ENCODE results near the gene MINDY4B.

The MINDY4B gene

GRCh38 chr3:150905339-150905738 is at the start of gene MINDY4B:
MINDY4B (minus strand) TSS chr3:150905439; CDS start chr3:150905439, 0 bp downstream.
- DNase-seq = no peak

DNA sequence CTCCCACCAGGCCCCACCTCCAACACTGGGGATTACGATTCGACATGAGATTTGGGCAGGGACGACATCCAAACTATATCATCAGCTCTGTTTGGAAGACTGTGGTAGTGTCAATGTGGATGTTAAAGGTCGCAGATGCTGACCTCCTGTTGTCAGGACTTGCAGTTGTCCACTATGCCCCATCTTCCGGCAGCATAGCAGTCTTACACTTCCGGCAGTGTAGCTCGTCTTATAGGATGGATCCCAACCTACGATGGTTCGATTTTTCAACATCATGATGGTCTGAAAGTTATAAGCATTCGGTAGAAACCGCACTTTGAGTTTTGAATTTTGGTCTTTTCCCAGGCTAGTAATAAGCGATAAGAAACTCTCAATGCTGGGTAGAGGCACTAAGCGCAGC is 46.7 kb upstream of the MINDY4B start:
- DNase-seq = no peak

DNA sequence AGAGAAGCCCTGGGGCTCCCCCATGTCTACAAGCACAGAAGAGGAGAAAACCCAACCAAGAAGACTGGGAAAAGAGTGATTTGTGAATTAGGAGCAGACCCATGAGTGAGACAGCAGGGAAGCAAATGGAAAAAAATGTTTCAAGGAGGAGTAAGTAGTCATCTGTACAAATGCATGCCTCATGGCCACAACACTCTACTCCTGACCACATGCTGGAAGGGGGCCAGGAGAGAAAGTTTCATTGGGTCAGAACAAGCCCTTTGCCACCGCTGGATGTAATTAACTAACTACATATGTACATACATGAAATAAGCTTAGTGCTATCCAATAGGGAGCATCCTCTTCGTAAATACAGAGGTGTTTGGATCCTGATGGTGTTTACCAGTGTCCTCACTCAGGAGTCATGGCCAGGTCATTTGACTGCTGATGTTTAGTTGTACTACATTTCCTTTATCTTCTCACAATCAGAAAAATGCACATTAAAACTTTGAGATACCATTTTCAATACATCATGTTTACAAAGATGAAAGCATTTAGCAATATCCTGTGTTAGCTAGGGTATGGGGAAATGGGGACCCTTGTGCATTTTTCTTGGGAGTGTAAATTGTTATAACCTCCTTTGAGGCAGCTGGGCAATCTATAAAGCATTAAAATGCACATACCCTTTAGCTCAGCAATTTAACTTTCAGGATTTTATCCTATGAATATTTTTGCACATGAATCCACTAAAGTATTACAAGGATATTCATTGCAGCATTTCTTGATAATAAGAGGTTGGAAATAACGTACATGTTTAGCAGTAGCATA is 40.2 kb upstream of the MINDY4B start:
- no peak for DNase-seq

GRCh38 chr3:150942221-150942620 is 37.0 kb upstream of the MINDY4B start:
- no peak for DNase-seq

DNA sequence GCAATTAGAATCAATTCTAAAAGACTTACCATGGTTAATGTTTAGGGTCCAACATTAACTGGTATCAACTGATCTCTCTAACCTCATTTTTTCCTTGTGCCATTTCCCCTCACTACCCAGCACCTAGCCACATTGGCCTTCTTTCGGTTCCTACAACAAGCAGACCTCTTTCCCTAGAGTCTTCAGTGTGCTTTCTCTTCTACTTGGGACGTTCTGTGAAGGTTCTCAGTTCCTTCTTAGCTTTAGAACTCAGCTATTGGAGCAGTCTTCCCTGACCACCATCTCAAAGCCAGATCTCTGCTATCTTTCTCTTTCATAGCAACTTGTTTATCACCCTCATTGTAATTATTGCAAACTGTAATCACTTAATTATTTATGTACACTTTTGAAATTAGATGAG is 31.5 kb upstream of the MINDY4B start:
- DNase-seq = no peak

- DNase-seq = no peak
Measured at GRCh38 chr3:150933473-150933995, 28.3 kb upstream of the MINDY4B start.

GRCh38 chr3:150931745-150932144 is 26.5 kb upstream of the MINDY4B start:
- DNase-seq = no peak

- no peak for DNase-seq
Measured at GRCh38 chr3:150930839-150931238, 25.6 kb upstream of the MINDY4B start.

GRCh38 chr3:150928234-150928633 is 23.0 kb upstream of the MINDY4B start:
- no peak for DNase-seq

- DNase-seq = no peak
Measured at GRCh38 chr3:150926328-150926727, 21.1 kb upstream of the MINDY4B start.

DNA sequence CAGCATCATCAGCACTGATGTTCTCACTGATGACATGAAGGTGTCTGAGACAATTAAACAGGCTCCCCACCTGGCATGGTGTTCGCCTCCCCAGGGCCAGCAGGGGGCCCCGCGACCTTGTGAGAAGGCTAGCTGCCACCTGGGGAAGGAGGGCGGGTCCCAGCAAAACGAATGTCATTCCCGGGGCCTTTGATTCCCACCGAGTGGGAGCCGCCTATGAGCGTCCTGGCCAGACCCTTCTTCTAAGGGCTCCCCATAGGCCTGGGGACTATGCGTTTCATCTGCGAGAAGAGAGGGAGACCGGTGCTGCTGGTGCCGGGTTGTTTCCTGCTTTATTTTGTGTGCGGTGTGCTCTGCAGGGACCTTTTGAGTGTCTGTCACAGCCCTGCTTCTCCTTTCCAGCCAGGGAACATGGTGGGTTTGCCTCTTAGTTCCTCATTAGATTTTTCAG is 20.5 kb upstream of the MINDY4B start:
- peak; percentile 40 for DNase-seq

DNA sequence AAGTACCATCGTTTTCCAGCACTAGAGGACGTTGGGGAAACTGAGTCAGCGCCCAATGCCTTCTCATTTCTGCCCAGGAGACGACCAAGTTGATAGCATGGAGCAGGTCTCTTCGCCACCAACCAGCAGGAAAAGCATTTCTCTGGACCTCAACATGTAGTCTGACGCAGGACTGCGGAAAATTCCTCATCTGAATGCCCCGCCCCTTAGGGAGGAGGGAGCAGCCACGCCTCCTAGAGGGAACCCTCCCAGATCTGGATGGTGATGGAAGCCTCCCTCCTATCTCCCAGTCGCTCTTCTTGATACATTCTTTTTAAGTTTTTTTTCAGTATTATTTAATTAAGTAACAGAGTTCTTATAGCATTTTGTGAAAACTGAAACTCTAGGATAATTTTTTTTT is 17.4 kb upstream of the MINDY4B start:
- no peak for DNase-seq

DNA sequence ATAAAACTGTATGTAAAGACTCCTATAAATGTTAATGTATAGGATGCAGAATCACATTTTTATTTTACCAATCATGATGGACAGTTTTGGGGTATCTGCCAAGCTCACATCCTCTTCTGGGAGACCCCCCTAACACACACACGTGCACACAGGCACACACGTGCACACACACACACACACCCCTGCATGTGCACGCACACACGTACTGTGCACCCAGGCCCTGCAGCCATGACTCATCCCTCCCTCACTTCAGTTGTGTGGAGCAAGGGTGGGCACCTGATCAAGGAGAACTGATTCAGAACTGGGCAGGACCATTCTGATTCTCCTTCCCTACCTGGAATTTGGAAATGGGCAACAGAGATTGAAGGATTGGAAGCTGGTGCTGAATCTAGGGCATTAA is 16.0 kb upstream of the MINDY4B start:
- DNase-seq = no peak

DNA sequence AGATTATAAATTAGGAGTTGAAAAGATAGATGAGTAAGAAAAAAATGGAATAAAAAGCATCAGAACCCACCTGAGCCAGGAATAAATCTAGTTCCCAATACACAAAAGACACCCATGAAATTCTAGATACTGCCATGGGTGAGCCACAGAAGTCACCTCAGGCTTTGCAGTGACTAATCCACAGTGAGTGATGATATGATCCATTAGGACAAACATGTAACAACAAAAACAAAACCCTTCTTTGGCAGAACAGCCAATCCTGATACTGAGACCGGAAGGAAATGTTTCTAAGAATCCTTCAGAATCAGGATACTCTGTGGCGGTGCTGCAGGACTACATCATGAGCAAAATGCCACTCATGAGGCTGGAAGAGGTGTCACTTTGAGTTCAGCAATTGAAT is 15.0 kb upstream of the MINDY4B start:
- no peak for DNase-seq

DNA sequence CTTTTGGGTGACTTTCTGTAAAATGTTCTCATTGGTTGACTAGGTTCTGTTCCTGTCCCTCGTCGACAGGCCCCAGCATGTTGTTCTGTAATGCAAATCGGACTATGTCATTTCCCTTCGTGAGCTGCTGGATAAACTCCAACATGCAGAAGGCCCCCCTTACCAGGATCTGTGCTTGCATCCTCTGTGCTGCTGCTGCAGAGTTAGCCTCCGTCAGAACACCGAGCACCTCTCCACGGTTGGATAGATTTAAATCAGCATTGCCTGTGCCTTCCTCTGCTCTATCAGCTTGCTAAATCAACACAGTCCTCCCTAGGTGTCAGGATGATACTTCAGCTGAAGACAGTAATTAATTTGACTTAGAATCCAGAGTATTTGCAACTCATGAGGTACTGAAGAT is 12.7 kb upstream of the MINDY4B start:
- no peak for DNase-seq

- no peak for DNase-seq
Measured at GRCh38 chr3:150913133-150913922, 8.1 kb upstream of the MINDY4B start.

DNA sequence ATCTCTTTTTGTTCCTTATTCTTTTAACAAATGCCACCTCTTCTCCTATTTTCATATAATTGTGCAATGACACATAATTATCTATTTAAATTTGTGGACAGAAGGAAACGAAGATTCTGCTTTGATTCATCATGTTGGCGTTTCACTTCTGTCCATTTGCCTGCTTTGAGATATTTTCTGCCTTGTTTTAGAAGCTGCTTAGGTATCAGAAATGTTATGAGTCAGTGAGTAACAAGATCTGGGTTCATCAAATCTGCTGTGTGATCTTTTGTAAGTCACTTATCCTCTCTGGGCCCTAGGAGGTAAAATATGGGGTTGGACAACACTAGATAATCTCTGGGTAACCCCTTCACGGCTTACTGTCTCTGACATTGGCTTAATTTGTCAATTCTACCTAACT is 7.3 kb upstream of the MINDY4B start:
- no peak for DNase-seq

DNA sequence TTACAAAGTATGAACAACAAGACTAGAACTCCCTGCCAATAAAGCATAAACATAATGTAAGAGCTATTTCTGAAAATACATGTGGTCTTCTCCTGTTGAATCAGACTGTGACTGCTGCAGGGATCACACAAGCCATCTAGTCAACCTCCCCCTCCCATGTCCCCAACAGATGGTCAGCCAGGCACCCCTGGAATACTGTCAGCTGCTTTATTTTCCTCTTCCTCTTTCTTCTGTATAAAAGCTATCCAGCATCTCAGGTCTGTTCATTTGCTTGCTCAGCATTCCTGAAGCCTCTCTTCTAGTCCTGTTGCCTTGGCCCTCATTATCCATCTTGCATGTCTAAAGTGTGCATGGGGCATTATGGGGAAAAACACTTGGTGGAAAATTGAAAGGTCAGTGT is 6.5 kb upstream of the MINDY4B start:
- no peak for DNase-seq

GRCh38 chr3:150906461-150906860 is 1.2 kb upstream of the MINDY4B start:
- DNase-seq = no peak

GRCh38 chr3:150905746-150906145 is 507 bp upstream of the MINDY4B start:
- no peak for DNase-seq

- no peak for DNase-seq
Measured at GRCh38 chr3:150902988-150903387, 2.3 kb downstream of the MINDY4B start.

- DNase-seq = no peak
Measured at GRCh38 chr3:150901793-150902192, 3.4 kb downstream of the MINDY4B start.

GRCh38 chr3:150899141-150899540 is 6.1 kb downstream of the MINDY4B start:
- DNase-seq = no peak
